HG02885 (cell line): Measurements from ENCODE around the gene TERB2.
"Not testable (repeated sequence)": the region's sequence is repeated elsewhere in the genome, so short reads cannot be mapped to it uniquely, and the experiment has no call there.

Experiments used
- ATAC-seq: cut with Tn5 transposase; IDR thresholded peaks from one replicate; pipeline ENCODE4 v1.9.1; 2021; ENCODE audit warnings: mild to moderate bottlenecking; ENCODE audit not compliant: unreplicated experiment, poor library complexity

TERB2 gene, protein sequence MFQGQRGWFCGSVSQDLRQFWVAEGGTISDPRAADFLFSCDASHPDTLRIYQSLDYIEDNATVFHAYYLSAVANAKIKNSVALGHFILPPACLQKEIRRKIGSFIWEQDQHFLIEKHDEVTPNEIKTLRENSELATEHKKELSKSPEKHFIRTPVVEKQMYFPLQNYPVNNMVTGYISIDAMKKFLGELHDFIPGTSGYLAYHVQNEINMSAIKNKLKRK

DNA sequence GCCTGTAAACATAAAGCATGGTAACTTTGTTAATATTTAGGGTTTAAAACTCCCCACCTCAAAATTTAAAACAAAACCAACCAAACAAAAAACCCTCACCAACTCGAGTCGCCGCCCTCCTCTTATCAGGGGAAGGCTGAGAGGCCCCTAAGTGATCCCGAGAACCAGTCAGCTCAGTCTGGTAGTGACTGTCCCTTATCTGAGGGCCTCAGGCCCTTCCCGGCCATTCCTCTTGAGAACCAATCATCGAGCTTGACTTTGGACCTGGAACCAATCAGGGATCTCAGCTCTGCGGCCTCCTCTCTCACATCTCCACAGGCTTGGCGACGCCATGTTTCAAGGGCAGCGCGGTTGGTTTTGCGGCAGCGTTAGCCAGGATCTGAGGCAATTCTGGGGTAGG lies at the start of gene TERB2:
TERB2 (plus strand) TSS at position 300 of the 400 bp plus-strand sequence; CDS start at position 332, 32 bp downstream.
- no peak for ATAC-seq

DNA sequence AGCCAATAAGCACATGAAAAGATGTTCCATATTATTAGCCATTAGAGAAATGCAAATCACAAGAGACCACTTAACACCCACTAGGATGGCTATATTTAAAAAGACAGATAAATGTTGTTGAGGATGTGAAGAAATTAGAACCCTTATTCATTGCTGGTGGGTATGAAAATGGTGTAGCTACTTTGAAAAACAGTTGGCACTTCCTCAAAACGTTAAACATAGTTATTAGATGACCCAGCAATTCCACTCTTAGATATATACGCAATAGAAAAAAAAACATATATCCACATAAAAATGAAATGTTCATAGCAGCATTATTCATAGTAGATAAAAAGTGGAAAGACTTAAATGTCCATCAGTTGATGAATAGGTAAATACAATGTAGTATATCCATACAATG lies 47.1 kb upstream of the TERB2 start:
- no peak for ATAC-seq

DNA sequence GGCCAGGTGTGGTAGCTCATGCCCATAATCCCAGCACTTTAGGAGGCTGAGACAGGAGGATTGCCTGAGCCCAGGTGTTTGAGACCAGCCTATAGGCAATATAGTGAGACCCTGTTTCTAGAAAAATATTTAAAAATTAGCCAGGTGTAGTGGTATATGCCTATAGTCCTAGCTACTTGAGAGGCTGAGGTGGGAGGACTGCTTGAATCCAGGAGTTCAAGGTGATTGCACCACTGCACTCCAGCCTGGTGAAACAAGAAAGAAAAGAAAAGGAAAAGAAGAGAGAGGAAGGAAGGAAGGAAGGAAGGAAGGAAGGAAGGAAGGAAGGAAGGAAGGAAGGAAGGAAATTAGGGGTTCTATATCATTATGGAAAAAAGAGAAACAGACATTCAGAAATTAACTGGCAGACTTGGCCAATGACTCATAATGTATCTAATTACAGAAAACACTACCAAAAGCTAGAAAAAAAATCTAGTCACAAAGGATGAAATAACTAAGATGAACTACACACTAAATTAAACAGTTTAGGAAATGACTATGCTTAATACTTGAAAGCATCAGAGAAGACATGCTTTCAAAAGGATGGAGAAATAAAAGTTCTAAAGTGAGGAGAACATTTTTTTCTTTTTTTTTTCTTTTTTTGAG lies 45.4 kb upstream of the TERB2 start:
- no peak for ATAC-seq

DNA sequence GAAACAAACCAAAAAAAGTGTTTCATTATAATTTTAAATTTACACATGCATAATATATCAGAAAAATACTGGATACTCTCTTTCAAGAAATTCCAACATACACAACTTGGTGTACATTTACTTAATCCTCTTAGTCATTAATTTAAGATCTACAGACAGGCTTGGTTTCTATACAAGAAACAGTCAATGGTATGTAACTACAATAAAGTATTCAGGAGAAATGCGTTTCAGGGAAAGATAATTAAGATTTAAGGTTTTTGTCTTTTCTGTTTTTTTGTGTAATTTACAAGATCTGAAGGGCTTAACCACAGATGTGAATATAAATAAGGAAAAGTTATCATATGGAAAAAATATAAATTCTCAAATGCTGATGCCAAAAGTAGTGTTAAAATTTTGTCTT lies 44.3 kb upstream of the TERB2 start:
- not testable (repeated sequence) for ATAC-seq

DNA sequence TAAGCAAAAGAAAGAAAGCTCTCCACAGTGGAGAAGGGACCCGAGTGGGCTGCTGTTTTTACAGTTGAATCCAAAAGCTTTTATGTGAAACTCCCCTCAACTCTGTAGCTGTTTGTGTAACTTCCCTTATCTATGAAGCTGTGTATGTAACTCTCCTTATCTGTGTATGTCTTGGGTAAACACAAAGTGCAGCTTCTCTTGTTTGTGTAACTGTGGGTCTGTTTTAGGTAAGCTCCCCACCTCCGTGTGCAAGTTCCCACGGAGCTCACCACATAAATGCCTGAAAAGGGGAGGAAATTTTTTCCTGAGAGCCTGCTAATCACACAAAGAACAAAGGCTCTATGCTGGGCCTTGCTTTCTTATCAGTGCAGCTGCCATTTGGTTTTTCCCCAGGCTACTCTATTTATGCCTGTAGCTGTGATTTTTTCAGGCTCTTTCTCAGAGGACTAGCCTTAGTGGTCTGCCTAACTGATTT lies 43.5 kb upstream of the TERB2 start:
- not testable (repeated sequence) for ATAC-seq

DNA sequence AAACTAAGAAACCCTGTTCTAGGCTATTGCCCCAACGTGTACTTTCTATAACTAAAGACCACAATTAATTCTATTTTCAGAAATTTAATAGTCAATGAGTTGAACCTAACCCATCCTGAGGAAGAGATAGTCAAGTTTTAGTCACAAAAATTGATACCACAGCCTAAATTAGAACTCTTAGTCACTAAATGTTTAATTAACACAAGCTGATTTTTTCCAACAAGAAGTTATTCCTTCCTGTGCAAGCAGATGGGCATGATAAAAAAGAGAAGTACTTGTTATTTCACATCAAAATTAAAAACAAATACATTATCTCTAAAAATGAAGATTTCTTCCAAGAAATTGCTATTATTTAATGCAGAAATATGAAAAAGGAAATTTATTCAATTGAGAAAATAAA lies 38.4 kb upstream of the TERB2 start:
- no peak for ATAC-seq

DNA sequence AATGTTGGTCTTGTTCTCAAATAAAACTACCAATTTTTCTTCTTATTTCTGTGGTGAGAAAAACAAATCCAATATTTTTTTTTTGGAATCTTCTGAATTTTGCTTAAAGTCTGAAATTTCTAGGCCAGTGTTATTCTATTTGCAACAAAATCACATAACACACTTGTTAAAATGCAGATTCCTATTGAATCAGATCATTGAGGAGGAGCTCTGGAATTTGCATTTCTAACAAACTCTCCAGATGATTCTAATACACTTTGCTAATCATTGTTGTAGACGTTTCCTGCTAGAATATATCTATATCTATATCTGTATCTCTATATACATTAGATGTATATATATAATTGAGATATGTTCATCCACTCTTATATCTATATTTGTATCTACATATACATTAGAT lies 27.8 kb upstream of the TERB2 start:
- not testable (repeated sequence) for ATAC-seq

DNA sequence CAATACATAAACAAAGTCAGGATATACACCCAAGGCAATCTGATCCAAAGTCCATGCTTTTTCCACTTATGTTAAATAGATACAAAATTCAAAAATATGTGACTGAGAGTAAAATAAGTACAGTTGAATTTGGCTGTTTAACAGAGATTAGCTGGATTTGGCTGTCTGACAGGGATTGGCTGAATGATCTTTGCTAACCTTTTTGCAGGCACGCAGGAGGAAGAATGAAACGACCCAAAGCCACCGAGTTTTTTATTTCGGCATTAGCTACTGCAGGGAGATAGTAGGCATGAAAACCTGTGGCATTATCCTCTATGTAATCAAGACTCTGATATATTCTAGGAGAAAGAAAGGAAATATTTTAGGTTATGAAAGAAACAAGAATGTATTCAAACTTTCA lies 26.2 kb upstream of the TERB2 start:
- not testable (repeated sequence) for ATAC-seq

DNA sequence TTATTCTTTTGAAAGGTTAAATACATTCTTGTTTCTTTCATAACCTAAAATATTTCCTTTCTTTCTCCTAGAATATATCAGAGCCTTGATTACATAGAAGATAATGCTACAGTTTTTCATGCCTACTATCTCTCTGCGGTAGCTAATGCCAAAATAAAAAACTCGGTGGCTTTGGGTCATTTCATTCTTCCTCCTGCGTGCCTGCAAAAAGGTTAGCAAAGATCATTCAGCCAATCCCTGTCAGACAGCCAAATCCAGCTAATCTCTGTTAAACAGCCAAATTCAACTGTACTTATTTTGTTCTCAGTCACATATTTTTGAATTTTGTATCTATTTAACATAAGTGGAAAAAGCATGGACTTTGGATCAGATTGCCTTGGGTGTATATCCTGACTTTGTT lies 1.8 kb downstream of the TERB2 start:
- ATAC-seq: not testable (repeated sequence)

DNA sequence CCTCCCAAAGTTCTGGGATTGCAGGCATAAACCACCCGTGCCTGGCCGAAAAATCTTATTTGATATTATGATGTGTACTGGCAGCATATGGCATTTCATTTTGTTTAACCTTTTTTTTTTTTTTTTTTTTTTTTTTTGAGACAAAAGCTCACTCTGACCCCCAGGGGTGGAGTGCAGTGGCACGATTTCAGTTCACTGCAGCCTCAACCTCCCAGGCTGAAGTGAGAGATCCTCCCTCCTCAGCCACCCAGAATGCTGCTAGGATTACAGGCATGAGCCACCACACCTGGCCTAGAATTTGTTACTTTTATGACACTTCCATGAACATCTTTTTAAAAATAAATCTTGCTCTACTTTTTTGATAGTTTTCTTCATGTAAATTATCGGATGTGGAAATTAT lies 12.0 kb downstream of the TERB2 start:
- ATAC-seq: no peak

DNA sequence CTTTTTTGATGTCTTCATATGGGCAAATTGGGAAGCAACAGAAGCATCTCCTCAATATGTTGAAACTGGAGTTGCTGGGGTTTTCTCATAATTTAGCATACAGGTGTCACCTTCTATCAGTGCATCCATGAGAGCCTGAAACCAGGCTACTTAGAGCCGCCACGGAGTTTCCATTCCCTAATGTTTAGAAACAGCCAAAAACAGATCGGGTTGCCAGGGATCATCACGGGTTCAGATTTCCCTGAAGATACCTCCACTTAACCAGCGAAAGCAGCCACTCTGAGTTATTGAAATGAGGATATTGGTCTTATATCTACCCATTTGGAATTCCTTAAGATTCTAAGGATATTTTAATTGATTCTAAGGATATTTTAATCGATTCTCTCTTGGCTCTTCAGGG lies 14.5 kb downstream of the TERB2 start:
- ATAC-seq: no peak

DNA sequence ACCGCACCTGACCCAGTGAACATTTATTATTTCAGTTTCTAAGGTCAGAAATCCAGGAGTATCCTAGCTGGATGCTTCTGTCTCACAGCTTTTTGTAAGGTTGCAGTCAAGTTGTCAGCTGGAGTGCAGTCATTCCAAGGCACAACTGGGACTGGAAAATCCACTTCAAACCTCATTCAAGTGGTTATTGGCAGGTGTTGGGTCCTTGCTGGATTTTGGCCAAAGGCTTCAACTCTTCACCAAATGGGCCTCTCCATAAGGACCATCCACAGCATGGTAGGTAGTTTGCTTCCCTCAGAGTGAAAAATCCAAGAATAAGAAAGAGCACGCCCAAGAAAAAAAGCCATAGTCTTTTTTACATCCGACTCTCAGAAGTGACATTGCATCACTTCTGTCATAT lies 19.7 kb downstream of the TERB2 start:
- not testable (repeated sequence) for ATAC-seq

DNA sequence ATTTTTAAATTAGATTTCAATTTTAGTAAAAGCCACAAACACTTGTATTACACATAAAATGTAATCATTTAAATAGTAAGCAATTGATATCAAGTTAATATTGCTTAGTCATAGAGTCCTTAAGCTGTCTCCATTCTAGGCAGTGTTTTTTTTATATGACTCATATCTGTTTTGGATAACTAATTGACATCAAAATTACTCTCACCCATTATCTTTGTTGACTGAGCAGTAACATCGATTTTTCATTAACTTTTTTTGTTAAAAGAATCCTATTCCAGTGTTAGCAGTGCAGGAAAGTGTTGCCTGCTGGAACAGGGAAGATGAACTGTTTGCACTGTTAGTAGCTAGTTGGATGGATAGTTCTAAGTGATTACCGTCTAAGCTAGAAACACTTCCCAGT lies 21.3 kb downstream of the TERB2 start:
- ATAC-seq: not testable (repeated sequence)

DNA sequence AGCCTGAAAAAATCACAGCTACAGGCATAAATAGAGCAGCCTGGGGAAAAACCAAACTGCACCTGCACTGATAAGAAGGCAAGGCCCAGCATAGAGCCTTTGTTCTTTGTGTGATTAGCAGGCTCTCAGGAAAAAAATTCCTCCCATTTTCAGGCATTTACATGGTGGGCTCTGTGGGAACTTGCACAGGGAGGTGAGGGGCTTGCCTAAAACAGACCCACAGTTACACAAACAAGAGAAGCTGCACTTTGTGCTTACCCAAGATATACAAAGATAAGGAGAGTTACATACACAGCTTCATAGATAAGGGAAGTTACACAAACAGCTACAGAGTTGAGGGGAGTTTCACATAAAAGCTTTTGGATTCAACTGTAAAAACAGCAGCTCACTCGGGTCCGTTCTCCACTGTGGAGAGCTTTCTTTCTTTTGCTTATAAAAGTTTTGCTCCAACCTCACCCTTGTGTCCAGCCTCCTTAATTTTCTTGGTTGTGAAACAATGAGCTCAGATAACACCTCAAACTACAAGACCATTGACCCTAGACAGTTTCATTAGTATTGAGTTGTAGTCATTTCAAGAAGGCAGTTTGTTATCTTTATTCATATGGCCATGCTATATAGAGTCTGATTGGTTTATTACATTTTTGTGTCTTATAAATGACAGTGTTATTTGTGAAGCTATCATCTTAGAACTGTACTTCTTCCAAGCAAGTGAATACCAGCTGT lies 23.3 kb downstream of the TERB2 start:
- ATAC-seq: peak; percentile 76

DNA sequence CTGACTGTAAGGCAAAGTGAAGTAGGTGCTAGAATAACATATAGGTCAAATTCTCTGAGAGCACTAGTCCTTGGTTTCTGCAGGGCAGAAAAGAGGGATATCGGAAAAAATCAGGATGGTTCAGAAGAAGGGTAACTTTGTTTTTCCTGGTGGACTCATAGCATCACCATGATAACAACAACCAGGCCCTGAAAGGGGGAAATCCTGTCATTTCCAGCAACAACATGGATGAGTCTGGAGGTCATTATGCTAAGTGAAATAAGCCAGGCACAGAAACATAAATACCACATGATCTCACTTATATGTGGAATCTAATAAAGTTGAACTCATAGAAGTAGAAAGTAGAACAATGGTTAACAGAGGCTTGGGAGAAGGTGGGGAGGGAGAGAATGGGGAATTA lies 27.7 kb downstream of the TERB2 start:
- ATAC-seq: not testable (repeated sequence)

DNA sequence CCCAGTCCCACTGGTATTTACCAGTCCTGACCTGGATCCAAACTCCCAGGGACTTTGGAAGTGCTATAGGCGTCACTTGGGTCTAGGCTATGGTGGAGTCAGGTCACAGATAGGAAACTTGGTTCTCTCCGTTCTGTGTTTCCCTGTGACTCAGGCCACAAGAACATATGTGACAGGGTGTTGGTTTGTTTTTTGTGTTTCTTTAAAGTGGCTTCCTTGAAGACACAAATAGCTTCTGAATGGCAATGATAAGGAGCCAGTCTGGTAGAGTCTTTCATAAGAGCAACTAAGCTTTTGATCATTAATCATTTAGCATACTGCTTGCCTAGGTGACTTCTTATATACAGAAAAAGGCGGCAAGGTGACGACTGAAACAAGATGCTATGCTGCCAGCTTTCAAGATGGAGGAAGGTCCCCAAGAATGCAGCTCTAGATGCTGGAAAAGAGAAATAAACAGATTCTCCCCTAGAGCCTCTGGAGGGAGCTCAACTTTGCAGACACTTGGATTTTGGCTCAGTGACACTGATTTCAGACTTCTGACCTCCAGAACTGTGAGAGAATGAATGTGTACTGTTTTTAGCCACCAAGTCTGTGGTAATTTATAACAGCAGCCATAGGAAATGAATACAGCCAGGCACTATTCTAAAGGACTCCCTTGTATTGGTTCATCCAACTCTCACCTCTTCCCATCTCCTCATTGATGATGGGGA lies 30.0 kb downstream of the TERB2 start:
- not testable (repeated sequence) for ATAC-seq

DNA sequence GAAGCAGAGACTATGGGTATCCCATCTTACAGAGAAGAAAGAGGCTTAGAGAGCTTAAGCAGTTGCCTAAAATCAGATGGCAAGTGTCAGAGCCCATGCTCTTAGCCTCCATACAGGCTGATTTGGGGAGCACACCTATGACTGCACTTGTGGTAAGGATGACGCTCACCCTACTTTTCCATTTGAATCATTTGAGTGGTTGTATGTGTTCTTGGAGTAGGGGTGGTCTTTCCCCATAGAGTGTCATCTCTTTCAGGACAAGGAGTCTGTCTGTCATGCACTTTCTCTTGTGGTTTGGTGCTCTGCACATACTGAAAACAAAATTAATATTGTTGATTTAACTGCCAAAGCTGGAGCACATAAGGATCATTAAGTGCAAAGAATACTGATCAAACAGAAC lies 31.2 kb downstream of the TERB2 start:
- ATAC-seq: not testable (repeated sequence)

DNA sequence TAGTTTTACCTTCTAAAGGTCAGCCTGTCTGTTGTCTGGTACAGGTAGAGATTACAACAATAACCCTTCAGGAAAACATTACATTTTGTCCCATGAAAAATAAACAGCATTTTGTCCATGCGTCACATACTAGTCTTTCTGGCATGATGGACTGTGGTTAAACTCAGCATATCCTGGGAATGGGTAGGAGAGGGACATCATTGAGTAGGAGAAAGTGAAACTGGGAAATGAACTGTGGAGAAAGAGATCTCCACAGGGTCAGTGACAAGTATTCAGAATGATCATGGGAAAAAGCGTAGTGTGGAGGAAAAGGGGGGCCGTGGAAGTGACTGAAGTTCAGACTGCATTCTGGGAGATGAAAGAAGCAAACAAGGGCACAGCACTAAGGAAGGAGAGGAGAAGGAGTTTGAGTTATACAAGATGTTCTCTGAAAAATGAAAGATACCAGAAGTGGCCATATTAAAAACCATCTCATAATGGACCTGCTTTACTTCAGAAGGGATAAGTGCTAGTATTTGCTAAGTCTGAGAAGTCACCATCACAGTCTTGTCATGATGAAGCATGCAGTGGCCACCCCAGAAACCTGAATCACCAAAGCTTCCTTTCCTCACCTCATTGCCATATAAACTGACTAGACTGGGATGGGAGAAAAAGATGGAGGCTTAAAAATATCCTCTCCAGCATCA lies 31.8 kb downstream of the TERB2 start:
- ATAC-seq: not testable (repeated sequence)

DNA sequence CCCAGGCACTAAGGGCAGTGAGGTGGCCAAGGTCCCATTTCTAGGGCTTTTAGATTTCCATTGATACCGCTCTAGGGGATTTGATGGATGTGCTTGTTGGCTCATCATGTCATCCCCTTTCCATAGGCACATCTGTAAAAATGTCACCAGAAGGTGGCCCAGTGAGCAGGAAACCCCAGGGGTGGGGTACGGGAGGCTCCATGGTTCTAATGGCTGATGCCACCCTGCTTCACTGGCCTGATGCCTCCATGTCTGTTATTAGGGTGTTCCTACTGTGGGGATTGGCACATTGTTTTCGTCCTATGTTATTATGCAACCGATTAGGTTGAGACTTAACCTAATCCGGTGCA lies 32.4 kb downstream of the TERB2 start:
- ATAC-seq: not testable (repeated sequence)

DNA sequence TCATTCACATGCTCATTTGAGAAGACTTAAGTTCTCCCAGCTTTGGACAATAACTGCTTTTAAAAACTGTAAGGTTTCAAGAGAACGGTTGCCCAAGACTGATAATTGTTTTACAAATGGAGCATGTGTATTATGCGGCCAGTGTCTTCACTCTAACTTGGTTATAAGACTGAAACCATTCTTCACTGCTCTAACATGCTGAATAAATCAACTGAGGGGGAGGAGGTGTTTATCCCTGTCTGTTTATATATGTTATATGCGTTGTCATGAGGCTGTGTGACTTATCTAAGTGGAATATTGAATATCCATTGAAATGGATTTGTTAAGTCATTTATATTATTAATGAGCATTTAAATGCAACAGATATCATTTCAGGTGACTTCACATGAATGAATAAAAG lies 41.1 kb downstream of the TERB2 start:
- ATAC-seq: not testable (repeated sequence)
